ENCODE data around the gene FLNC. TPM values are rescaled to one million over a fixed set of nuclear protein-coding genes. Genes with fewer than 3 reads are reported as not detected.

The FLNC gene
- polyA plus RNA-seq, 3 donors = 15.8 to 24.8 (median 18.6) TPM

DNA sequence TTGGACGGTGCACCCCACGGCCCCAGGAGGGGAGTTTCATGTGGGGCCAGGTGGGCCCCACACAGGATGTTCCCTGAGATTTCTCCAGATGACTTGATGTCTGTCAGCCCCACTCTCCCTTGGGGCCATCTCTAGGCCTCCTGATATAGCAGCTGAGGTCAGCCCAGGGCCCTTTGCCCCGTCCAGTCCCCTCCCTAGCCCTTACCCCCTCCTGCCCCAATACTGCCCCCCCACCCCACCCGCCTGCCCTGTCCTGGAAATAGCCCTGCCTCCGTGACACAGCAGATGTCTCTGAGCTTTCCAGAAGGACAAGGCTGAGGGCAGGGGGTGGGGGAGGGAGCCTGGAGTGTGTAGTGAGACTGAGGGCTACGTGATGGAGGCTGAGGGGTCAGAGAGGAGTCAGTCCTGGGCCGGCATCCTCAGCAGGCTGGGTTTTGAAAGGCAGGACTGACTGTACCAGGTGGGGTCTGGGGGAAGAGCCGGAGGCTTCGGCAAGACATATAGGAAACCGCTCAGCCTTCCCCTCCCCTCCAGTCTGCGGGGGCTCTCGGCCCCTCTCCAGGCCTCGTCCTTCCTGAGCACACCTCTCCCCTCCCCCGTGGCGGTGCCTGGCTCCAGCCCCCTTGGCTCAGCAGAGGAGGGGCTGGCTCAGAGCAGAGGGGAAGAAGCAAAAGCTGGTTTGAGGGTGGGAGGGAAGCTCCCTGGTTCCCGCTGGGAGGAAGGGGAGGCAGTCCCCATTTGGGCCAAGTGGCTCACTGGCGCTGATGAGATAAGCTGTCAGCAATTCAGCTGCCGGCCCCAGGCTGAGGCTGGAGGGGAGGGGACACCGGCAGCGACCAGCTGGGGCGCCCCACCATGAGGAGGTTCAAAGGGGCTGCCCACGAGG is 2.0 kb downstream of the FLNC start:
- peak; percentile 24 for DNase-seq

DNA sequence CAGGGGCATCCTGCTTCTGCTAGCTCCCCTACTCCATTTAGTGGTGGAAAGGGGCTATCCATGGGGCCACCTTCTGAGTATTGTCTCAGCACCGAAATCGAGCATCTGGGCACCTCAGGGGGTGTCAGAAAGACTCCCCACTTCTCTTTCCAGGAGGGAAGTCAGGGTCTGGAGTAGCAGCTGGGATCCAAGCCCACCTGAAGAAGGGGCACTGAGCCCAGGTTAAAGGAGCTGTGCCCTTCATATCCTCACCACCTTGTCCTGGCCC is 2.6 kb downstream of the FLNC start:
- no peak for DNase-seq

- DNase-seq = peak; percentile 55
Measured at GRCh38 chr7:128833148-128833945, 3.1 kb downstream of the FLNC start.

- DNase-seq = no peak
Measured at GRCh38 chr7:128833946-128834325, 3.7 kb downstream of the FLNC start.

GRCh38 chr7:128835231-128835751 is 5.1 kb downstream of the FLNC start:
- DNase-seq = no peak

- DNase-seq = no peak
Measured at GRCh38 chr7:128835790-128836641, 5.8 kb downstream of the FLNC start.

GRCh38 chr7:128836729-128837348 is 6.6 kb downstream of the FLNC start:
- DNase-seq = no peak

GRCh38 chr7:128837521-128837921 is 7.3 kb downstream of the FLNC start:
- DNase-seq = no peak

GRCh38 chr7:128838109-128838779 is 8.0 kb downstream of the FLNC start:
- DNase-seq = no peak

DNA sequence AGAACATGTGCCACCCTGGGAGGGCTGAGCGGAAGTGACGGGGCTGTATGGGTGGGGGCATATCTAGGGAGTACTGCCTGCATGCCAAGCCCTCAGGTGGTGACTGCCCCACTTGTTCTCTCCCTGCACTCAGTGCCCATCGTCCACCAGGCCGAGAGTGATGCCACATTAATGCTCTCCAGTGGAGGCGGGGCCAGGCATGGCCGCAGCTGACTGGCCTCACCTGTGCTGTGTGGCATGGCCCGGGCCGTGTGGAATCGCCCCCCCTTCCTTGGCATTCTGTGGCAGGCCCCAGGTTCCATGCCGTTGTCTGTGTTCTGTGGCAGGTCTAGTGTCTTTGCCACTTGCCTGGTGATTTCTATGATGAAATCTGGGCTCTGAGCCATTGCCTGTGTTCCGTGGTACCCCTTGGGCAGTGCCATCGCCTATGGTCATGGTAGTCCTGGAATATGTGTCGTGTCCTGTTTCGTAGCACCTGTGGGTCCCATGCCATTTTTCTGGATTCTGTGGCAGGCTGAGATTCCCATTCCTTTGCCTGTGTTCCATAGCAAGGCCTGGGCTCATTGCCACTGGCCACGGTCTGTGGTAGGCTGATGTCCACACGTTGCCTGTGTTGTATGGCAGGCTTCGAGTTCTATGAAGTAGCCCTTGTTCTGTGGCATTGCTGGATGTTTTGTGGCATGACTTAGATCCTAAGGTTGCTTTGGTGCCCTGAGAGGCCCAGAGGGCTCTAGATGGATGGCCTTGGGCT is 8.9 kb downstream of the FLNC start:
- DNase-seq = no peak

DNA sequence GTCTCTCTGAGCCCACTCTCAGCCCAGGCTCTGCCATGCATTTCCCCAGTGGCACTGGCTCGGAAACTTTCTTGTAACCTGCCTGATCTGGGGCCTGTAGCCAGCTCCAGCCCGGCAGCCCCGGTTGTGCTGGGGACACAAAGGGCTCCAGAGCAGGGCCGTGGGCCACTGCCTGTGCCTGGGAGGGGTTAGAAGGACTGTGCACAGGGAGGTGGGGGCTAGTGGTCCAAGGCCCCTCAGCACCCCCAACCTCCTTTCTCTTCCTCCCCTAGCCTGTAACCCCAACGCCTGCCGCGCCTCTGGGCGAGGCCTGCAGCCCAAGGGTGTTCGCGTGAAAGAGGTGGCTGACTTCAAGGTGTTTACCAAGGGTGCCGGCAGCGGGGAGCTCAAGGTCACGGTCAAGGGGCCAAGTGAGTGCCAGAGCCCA is 9.6 kb downstream of the FLNC start:
- no peak for DNase-seq

DNA sequence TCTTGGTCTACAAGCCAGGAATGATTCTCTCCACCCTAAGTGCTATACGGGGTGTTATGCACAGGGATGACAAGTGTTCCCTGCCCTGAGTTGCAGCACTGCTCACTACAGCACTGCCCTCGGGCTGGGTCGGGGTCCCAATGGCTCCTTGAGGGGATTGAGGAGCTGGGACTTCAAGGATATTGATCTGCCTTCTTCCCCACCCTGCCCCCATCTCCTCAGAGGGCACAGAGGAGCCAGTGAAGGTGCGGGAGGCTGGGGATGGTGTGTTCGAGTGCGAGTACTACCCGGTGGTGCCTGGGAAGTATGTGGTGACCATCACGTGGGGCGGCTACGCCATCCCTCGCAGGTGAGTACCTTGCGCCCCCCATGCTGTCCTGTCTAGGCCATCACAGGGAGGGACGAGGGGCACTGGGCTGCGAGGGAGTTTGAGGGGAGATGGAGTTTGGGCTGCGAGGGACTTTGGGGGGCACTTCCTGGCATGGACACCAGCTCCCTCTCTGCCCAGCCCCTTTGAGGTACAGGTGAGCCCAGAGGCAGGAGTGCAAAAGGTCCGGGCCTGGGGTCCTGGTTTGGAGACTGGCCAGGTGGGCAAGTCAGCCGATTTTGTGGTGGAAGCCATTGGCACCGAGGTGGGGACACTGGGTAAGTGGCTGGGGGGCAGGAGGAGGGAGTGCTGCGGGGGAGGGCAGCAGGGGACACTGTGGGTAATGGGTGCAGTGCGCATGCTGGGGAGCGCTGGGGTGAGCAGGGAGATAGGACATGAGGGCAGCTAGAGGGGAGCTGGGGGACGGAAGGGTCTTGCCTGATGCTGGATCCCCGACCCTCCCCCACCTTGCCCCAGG is 10.3 kb downstream of the FLNC start:
- DNase-seq = no peak

DNA sequence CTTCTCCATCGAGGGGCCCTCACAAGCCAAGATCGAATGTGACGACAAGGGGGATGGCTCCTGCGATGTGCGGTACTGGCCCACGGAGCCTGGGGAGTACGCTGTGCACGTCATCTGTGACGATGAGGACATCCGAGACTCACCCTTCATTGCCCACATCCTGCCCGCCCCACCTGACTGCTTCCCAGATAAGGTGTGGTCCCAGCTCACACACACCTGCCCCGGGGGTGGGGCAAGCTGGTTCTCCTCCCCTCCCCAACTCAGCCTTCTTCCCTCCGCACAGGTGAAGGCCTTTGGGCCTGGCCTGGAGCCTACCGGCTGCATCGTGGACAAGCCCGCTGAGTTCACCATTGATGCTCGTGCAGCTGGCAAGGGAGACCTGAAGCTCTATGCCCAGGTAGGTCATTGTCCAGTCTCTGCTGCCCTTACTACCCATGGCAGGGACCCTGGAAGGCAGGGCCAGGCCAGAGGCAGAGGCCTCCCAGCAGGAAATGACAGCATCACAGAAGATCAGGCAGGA is 11.0 kb downstream of the FLNC start:
- DNase-seq = no peak

GRCh38 chr7:128841921-128842673 is 11.9 kb downstream of the FLNC start:
- DNase-seq = no peak

GRCh38 chr7:128842674-128843641 is 12.8 kb downstream of the FLNC start:
- no peak for DNase-seq

DNA sequence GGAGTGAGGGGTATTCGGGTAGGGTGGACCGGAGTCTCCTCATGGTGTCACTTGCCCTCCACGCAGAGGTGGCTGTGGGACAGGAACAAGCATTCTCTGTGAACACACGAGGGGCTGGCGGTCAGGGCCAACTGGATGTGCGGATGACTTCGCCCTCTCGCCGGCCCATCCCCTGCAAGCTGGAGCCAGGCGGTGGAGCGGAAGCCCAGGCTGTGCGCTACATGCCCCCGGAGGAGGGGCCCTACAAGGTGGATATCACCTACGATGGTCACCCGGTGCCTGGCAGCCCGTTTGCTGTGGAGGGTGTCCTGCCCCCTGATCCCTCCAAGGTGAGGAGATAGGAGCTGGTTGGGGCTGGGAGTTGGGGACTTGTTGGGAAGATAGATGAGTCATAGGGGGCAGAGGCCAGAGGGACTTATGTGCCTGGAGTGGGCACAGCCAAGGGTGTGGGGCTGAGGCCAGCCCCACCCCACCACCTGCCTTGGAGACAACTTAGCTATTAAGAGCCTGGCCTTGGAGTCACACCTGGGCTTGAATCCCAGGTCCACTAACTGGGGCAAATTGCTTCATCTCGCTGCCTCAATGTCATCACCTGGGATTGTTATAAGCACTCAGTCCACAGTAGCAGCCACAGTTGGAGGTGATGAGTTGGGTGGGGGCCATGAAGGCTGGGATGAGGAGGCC is 13.9 kb downstream of the FLNC start:
- DNase-seq = no peak

All from renal pelvis (tissue), 4 donors.